Activated naive CD8-positive, alpha-beta T cell (primary cell): ENCODE data around the gene KRTAP1-4.
"Not testable (repeated sequence)": the region's sequence is repeated elsewhere in the genome, so short reads cannot be mapped to it uniquely, and the experiment has no call there.

Source experiments
- H3K27ac Mint-ChIP-seq: one replicate; pipeline ENCODE4 v1.8.0; 2021; ENCODE audit warnings: mixed read lengths
- H3K27me3 Mint-ChIP-seq: one replicate; pipeline ENCODE4 v1.8.0; 2021; ENCODE audit warnings: mixed read lengths
- H3K36me3 Mint-ChIP-seq: one replicate; pipeline ENCODE4 v1.8.0; 2021; ENCODE audit warnings: mixed read lengths
- H3K4me1 Mint-ChIP-seq: one replicate; pipeline ENCODE4 v1.8.0; 2021; ENCODE audit warnings: low read depth, mixed read lengths
- H3K4me3 Mint-ChIP-seq: one replicate; pipeline ENCODE4 v1.8.0; 2021; ENCODE audit warnings: mild to moderate bottlenecking, mixed read lengths
- H3K9me3 Mint-ChIP-seq: one replicate; pipeline ENCODE4 v1.8.0; 2021; ENCODE audit warnings: low read depth, mixed read lengths

KRTAP1-4 gene

DNA sequence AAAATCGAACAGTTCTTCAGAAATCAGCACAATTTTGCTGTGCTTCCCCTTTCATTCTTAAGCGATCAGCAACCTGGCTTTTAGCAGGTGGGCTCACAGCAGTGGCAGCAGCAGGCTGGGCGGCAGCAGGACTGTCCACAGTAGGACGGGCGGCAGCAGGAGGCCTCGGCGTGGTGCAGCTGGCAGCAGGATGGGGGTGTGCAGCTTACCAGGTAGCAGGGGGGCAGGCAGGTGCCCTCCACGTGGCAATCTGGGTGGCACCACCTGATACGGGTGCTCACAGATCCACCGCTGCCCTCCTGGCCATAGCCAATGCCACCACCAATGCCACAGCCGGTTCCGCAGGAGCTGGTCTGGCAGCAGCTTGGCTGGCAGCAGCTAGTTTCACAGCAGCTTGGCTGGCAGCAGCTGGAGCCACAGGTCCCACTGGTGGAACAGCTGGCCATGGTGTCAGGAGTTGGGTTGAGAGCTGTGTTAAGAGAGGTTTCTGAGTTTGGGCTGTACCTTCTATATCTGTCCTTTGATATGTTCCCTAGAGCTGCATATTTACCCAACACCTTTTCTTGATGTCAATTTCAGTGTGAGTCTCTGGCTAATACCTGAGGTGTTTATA is at the start of gene KRTAP1-4:
KRTAP1-4 (minus strand) TSS at position 563 of the 613 bp plus-strand sequence; CDS start at position 446, 117 bp downstream.
- no peak within 1 kb of the TSS for H3K4me3 Mint-ChIP-seq
- H3K9me3 Mint-ChIP-seq = no peaks in the 10 kb centered on the region
- no peaks in the 10 kb centered on the region for H3K36me3 Mint-ChIP-seq
- peaks cover 7% of the 10 kb centered on the region for H3K27me3 Mint-ChIP-seq
- H3K4me1 Mint-ChIP-seq = peaks cover 6% of the 10 kb centered on the region
- no peak within 1 kb of the TSS for H3K27ac Mint-ChIP-seq

- Mint-ChIP-seq H3K4me3 (no peak overlapping the region), H3K4me1 (no peaks in the 10 kb centered on the region), H3K9me3 (no peaks in the 10 kb centered on the region), H3K36me3 (no peaks in the 10 kb centered on the region), H3K27me3 (peaks cover 17% of the 10 kb centered on the region), H3K27ac (no peak overlapping the region)
These were observed 46.8 kb upstream of the KRTAP1-4 start for GRCh38 chr17:41076788-41077187.

DNA sequence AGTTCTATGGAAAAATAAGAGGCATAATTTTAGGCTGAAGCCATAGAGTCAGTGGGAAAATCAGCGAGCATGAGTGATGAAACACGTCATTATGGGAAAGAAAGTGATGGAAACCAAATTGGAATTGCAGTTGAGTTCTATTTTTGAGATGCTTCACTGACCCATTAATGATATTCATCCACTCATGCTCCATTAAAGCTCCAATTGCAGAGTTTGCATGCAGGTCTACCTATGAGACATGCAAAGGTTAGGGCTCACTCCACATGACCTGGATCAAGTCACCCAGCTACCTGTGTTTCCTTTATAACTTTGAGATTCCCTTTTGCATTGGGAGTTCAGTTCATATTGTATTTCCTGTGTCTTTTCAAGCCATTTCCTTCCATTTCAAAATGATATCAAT is 43.7 kb upstream of the KRTAP1-4 start:
- H3K36me3 Mint-ChIP-seq = no peaks in the 10 kb centered on the region
- peaks cover 12% of the 10 kb centered on the region for H3K27me3 Mint-ChIP-seq
- no peak overlapping the region for H3K27ac Mint-ChIP-seq
- H3K4me1 Mint-ChIP-seq = no peaks in the 10 kb centered on the region
- no peak overlapping the region for H3K4me3 Mint-ChIP-seq
- H3K9me3 Mint-ChIP-seq = no peaks in the 10 kb centered on the region

- no peak overlapping the region for H3K27ac Mint-ChIP-seq
- no peaks in the 10 kb centered on the region for H3K9me3 Mint-ChIP-seq
- H3K27me3 Mint-ChIP-seq = peaks cover 8% of the 10 kb centered on the region
- no peaks in the 10 kb centered on the region for H3K36me3 Mint-ChIP-seq
- peaks cover 2% of the 10 kb centered on the region for H3K4me1 Mint-ChIP-seq
- H3K4me3 Mint-ChIP-seq = no peak overlapping the region
These were observed 41.8 kb upstream of the KRTAP1-4 start for GRCh38 chr17:41071606-41072360.

GRCh38 chr17:41069031-41069430 is 39.0 kb upstream of the KRTAP1-4 start:
- H3K27ac Mint-ChIP-seq = no peak overlapping the region
- no peaks in the 10 kb centered on the region for H3K36me3 Mint-ChIP-seq
- H3K9me3 Mint-ChIP-seq = no peaks in the 10 kb centered on the region
- no peaks in the 10 kb centered on the region for H3K27me3 Mint-ChIP-seq
- H3K4me3 Mint-ChIP-seq = no peak overlapping the region
- H3K4me1 Mint-ChIP-seq = peaks cover 2% of the 10 kb centered on the region

DNA sequence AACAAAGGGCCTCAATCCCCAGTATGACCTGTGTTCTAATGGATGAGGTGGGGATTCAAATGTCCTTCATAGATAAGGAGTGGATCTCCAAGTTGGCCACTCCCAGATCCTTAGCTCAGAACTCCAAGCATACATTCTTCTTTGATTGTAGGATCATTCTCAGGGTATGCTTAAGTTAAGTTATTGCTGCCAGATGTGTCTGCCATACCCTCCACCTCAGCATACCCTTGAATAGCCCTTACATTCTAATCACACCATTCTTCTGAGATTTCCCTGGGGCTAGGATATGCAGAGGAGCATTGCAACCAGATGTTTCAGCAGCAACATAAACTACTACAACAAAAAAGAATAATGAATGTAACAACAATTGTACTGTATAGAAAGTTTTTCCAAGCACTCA is 37.3 kb upstream of the KRTAP1-4 start:
- Mint-ChIP-seq H3K36me3 (no peaks in the 10 kb centered on the region), H3K27ac (no peak overlapping the region), H3K27me3 (no peaks in the 10 kb centered on the region), H3K4me3 (no peak overlapping the region), H3K9me3 (no peaks in the 10 kb centered on the region), H3K4me1 (peaks cover 2% of the 10 kb centered on the region)

GRCh38 chr17:41065829-41066624 is 36.0 kb upstream of the KRTAP1-4 start, which contains the start of gene KRTAP2-4:
Gene KRTAP2-4 (minus strand): TSS chr17:41065879. CDS start chr17:41065845, 34 bp downstream.
- Mint-ChIP-seq H3K4me3 (no peak within 1 kb of the TSS), H3K4me1 (peaks cover 2% of the 10 kb centered on the region), H3K9me3 (no peaks in the 10 kb centered on the region), H3K27ac (no peak within 1 kb of the TSS), H3K27me3 (peaks cover 9% of the 10 kb centered on the region), H3K36me3 (no peaks in the 10 kb centered on the region)

GRCh38 chr17:41065016-41065689 is 35.2 kb upstream of the KRTAP1-4 start:
- peaks cover 14% of the 10 kb centered on the region for H3K27me3 Mint-ChIP-seq
- H3K9me3 Mint-ChIP-seq, H3K27ac Mint-ChIP-seq, H3K4me3 Mint-ChIP-seq, H3K4me1 Mint-ChIP-seq, H3K36me3 Mint-ChIP-seq: not testable (repeated sequence)

GRCh38 chr17:41064301-41064700 is 34.3 kb upstream of the KRTAP1-4 start:
- Mint-ChIP-seq H3K4me3 (no peak overlapping the region), H3K9me3 (no peaks in the 10 kb centered on the region), H3K4me1 (peaks cover 3% of the 10 kb centered on the region), H3K36me3 (no peaks in the 10 kb centered on the region), H3K27me3 (peaks cover 18% of the 10 kb centered on the region), H3K27ac (no peak overlapping the region)

DNA sequence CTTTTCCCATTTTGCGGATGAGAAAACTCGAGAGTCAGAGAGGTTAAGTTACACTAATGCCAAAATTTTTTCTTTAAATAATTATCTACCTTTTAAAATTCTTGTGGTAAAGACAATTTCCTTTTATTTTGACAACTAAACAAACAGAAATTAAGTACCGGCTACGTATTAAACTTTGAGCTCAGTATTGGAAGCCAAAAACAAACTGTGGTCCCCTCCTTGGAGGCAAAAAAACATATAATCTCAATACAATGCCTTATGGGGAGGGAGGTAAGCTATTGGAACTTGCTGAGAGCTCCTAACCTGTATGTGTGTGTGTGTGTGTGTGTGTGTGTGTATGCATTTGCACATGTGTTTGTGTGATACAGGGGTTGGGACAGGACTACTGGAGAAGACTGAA is 33.5 kb upstream of the KRTAP1-4 start:
- no peak overlapping the region for H3K4me3 Mint-ChIP-seq
- H3K9me3 Mint-ChIP-seq = no peaks in the 10 kb centered on the region
- peaks cover 19% of the 10 kb centered on the region for H3K27me3 Mint-ChIP-seq
- H3K27ac Mint-ChIP-seq = no peak overlapping the region
- peaks cover 3% of the 10 kb centered on the region for H3K4me1 Mint-ChIP-seq
- no peaks in the 10 kb centered on the region for H3K36me3 Mint-ChIP-seq

DNA sequence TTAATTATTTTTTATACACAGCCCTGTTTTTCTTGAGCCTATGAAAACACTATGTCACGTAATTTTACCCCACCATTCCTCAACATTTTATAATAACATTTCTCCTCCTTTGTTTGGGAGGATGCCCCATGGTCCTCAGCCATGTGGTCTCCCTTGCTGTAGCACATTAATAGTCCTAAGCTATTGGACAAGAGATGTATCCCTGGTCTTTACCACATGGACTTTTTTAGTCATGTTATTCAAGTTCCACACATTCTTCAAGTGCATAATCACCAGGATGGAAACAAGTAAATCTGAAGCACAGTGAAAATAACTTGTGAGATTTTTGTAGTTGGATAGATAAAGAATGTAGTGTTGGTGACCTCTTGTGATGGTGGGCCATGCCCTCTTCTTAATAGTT is 32.0 kb upstream of the KRTAP1-4 start:
- Mint-ChIP-seq H3K4me3 (no peak overlapping the region), H3K36me3 (no peaks in the 10 kb centered on the region), H3K4me1 (peaks cover 3% of the 10 kb centered on the region), H3K27ac (no peak overlapping the region), H3K27me3 (peaks cover 26% of the 10 kb centered on the region), H3K9me3 (no peaks in the 10 kb centered on the region)

DNA sequence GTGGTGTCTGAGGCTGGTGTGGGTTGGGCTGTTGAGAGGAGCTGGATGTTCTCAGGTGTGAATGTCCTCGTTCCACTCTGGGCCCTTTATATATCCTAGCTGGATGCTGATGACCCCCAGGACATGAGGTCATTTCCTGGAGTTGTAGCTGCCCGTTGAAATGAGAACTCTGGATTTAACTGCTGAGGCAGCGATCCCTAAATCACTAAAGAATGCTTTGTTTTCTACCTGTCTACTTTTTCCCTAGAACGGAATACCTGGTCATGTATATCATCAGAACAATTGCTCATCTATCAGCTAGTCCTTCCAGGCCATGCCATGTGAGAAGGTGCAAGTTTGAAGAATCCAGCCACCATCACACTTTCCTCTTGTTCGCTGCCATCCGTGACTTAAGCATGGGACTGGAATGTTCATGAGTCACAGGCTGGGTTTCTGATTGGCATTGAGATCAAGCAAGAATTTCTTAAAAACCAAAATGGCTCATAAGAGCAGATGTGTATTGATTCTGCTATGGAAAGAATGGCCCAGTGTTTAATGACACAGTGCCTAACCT is 30.1 kb upstream of the KRTAP1-4 start, which contains the start of gene KRTAP2-3:
KRTAP2-3 (minus strand) TSS at position 63 of the 553 bp plus-strand sequence. CDS start 64 bp downstream, outside the sequence.
- peaks cover 30% of the 10 kb centered on the region for H3K27me3 Mint-ChIP-seq
- no peaks in the 10 kb centered on the region for H3K36me3 Mint-ChIP-seq
- H3K9me3 Mint-ChIP-seq = no peaks in the 10 kb centered on the region
- no peak within 1 kb of the TSS for H3K27ac Mint-ChIP-seq
- peaks cover 3% of the 10 kb centered on the region for H3K4me1 Mint-ChIP-seq
- no peak within 1 kb of the TSS for H3K4me3 Mint-ChIP-seq

DNA sequence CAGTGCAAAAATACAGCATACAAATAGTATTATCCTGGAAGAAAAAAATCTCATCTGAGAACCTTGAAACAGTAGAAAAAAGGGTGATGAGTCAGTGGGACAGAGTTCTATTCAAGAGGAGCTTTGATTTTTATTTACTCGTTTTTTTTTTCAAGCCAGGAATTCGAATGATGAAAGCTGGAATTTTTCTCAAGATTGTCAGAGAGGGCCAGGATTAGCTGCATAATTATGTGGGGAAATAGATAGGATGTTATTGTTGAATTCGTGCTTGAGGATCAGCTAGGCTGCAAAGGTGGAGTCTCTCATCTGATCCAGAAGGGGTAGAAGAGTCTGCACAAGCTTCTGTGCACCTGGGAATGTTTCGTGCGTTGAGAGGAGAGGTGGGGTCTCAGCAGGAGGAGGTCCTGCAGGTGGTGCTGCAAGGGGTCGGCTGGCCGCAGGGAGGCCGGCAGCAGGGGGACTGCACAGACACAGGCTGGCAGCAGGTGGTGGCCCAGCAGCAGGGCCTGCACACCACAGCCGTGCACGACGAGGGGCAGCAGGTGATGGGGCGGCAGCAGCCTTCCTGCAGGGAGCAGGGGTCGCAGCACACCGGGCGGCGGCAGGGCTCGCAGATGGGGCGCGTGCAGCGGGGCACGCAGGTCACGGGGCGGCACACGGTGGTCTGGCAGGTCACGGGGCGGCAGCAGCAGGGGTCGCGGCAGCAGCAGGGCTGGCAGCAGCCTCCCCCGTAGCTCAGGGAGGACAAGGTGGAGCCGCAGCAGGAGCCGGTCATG is 29.5 kb upstream of the KRTAP1-4 start:
- H3K27me3 Mint-ChIP-seq = peaks cover 30% of the 10 kb centered on the region
- H3K4me1 Mint-ChIP-seq, H3K4me3 Mint-ChIP-seq, H3K27ac Mint-ChIP-seq, H3K36me3 Mint-ChIP-seq, H3K9me3 Mint-ChIP-seq: not testable (repeated sequence)

DNA sequence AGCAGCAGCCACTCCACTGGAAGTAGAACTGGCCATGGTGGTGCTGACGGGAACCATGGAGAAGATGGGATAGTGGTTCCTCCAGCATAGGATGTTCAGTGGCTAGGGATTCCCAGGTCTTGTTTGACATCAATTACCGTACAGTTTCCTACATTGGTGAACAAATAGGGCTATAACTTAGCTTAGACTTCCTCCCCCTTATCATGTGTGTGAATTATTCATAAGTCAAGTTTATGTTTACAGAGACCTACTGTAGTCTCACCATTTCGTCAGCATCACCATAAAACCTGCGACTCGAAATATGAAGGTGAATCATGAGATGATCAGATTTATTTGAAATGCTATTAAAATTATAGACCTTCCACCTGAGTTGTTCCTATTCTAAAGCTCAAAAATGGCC is 28.7 kb upstream of the KRTAP1-4 start:
- H3K4me3 Mint-ChIP-seq = no peak overlapping the region
- peaks cover 3% of the 10 kb centered on the region for H3K4me1 Mint-ChIP-seq
- H3K9me3 Mint-ChIP-seq = no peaks in the 10 kb centered on the region
- H3K27me3 Mint-ChIP-seq = peaks cover 30% of the 10 kb centered on the region
- H3K27ac Mint-ChIP-seq = no peak overlapping the region
- no peaks in the 10 kb centered on the region for H3K36me3 Mint-ChIP-seq
